Breast epithelium (tissue), 3 donors: Measurements from ENCODE around the gene NFIL3.

Experiments used
- POLR2A ChIP-seq: fragments of 450-650 bp; IDR thresholded peaks from one replicate; pipeline ENCODE4 v1.6.1; 2016; ENCODE audit warnings: antibody characterized with exemption, mild to moderate bottlenecking, moderate library complexity
- POLR2AphosphoS5 ChIP-seq, 3 donors: sonication (generic); formaldehyde crosslinking; IDR thresholded peaks; one replicate each; pipeline ENCODE4 v1.6.1; 2017; ENCODE audit warnings: antibody characterized with exemption in 3 of 3
- TF ChIP-seq, protein P1 (sequence below), 3 donors: fragments of 450-650 bp; IDR thresholded peaks; one replicate each; pipeline ENCODE4 v1.5.1; 2016 to 2017; ENCODE audit warnings: antibody characterized with exemption in 3 of 3, mild to moderate bottlenecking in 3 of 3, moderate library complexity in 3 of 3

DNA sequence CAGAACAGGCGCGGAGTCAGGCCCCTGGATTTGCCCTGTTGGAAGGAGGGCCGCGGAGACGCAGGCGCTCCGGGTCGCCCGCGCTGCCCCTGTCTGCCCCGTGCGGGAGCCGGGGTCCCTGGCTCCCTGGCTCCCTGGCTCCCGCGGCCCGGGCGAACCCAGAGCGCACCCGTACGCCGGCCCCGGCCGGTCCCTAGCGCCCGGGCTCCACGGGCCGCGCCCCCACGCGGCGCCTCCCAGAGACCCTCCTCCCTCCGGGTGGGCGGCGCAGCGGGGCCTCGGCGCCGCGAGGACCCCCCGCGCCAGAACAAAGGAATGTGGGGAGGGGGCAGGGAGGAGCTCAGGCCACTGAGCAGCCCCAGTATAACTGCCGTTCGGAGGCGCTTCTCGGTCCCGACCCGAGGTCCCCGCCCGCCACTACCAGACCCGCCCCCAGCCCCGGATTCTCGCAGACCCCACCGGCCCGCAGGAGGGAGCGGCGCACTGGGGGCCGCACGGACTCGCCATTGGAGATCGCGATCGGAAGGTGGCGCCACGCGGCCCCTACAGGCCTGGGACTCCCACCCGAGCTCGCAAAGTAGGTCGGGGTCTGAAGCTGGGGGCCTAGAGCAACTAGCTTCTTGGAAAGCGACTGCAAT lies 2.4 kb downstream of the NFIL3 start:
- TF ChIP-seq POLR2A = no peak
- TF ChIP-seq, protein P1, sequence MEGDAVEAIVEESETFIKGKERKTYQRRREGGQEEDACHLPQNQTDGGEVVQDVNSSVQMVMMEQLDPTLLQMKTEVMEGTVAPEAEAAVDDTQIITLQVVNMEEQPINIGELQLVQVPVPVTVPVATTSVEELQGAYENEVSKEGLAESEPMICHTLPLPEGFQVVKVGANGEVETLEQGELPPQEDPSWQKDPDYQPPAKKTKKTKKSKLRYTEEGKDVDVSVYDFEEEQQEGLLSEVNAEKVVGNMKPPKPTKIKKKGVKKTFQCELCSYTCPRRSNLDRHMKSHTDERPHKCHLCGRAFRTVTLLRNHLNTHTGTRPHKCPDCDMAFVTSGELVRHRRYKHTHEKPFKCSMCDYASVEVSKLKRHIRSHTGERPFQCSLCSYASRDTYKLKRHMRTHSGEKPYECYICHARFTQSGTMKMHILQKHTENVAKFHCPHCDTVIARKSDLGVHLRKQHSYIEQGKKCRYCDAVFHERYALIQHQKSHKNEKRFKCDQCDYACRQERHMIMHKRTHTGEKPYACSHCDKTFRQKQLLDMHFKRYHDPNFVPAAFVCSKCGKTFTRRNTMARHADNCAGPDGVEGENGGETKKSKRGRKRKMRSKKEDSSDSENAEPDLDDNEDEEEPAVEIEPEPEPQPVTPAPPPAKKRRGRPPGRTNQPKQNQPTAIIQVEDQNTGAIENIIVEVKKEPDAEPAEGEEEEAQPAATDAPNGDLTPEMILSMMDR (IDR thresholded peaks at IDR 0.05) = no peak
- TF ChIP-seq POLR2AphosphoS5 (IDR thresholded peaks at IDR 0.05) = peak in 1 of 3 donors; percentile 10
